A549 (cell line): ENCODE measurements around the gene GALP.

ENCODE experiments used
- BHLHE40 ChIP-seq: IDR thresholded peaks from 2 replicates; pipeline ENCODE4 v1.6.1; 2012; ENCODE audit warnings: low read depth, low read length, inconsistent platforms
- JUNB ChIP-seq: fragments of >200 bp; sonication (Bioruptor Twin); formaldehyde crosslinking; IDR thresholded peaks from 2 replicates; pipeline ENCODE4 v1.6.1; 2016
- POLR2A ChIP-seq: IDR thresholded peaks from 2 replicates; pipeline ENCODE4 v1.6.1; 2012; ENCODE audit warnings: mild to moderate bottlenecking, low read length
- TP53 ChIP-seq: fragments of 250-450 bp; sonication (Bioruptor Pico); IDR thresholded peaks from 2 replicates; pipeline ENCODE4 v1.5.0; 2021; ENCODE audit warnings: mild to moderate bottlenecking, moderate library complexity
- ZNF302 ChIP-seq: fragments of 250-450 bp; sonication (Bioruptor Pico); IDR thresholded peaks from 2 replicates; pipeline ENCODE4 v1.9.0; 2021; ENCODE audit warnings: inconsistent platforms, mild to moderate bottlenecking, moderate library complexity
- TF ChIP-seq, protein P1 (sequence below): fragments of >200 bp; sonication (Bioruptor Twin); formaldehyde crosslinking; IDR thresholded peaks from 3 replicates; pipeline ENCODE4 v1.5.1; 2016

- TF ChIP-seq, protein P1, sequence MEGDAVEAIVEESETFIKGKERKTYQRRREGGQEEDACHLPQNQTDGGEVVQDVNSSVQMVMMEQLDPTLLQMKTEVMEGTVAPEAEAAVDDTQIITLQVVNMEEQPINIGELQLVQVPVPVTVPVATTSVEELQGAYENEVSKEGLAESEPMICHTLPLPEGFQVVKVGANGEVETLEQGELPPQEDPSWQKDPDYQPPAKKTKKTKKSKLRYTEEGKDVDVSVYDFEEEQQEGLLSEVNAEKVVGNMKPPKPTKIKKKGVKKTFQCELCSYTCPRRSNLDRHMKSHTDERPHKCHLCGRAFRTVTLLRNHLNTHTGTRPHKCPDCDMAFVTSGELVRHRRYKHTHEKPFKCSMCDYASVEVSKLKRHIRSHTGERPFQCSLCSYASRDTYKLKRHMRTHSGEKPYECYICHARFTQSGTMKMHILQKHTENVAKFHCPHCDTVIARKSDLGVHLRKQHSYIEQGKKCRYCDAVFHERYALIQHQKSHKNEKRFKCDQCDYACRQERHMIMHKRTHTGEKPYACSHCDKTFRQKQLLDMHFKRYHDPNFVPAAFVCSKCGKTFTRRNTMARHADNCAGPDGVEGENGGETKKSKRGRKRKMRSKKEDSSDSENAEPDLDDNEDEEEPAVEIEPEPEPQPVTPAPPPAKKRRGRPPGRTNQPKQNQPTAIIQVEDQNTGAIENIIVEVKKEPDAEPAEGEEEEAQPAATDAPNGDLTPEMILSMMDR, result no peak
- TF ChIP-seq ZNF302, result no peak
- no peak for TF ChIP-seq TP53 (CRISPR knock-in tag)
- TF ChIP-seq BHLHE40, result no peak
- no peak for TF ChIP-seq POLR2A
- TF ChIP-seq JUNB, result no peak
Observed at GRCh38 chr19:56147307-56147706, 28.5 kb upstream of the GALP start.
